GM23248 (cell line): Measurements from ENCODE around the gene SYT6. TPM values are rescaled to one million over a fixed set of nuclear protein-coding genes. Genes with fewer than 3 reads are reported as not detected.

Experiments
- DNase-seq: peaks from one replicate; pipeline ENCODE4 v3.0.0-alpha.2; 2015
- H2AFZ ChIP-seq: fragments of 200-600 bp; sonication (generic); 2 replicates; pipeline ENCODE4 v1.6.1; 2016; ENCODE audit warnings: antibody characterized with exemption
- H3F3A ChIP-seq: fragments of 200-600 bp; sonication (generic); 2 replicates; pipeline ENCODE4 v1.6.1; 2016; ENCODE audit warnings: mild to moderate bottlenecking, antibody characterized with exemption, mixed run types; ENCODE audit not compliant: insufficient read depth
- H3K27ac ChIP-seq: fragments of 200-600 bp; sonication (generic); 2 replicates; pipeline ENCODE4 v1.5.1; 2016; ENCODE audit warnings: mild to moderate bottlenecking
- H3K27me3 ChIP-seq: fragments of 200-600 bp; sonication (generic); replicated peaks from 2 replicates; pipeline ENCODE4 v1.6.1; 2016; ENCODE audit warnings: mild to moderate bottlenecking; ENCODE audit not compliant: insufficient read depth
- H3K36me3 ChIP-seq: fragments of 200-600 bp; sonication (generic); 2 replicates; pipeline ENCODE4 v1.6.1; 2016; ENCODE audit warnings: low read depth, mild to moderate bottlenecking
- H3K4me1 ChIP-seq: fragments of 200-600 bp; sonication (generic); 2 replicates; pipeline ENCODE4 v1.6.1; 2016; ENCODE audit warnings: mild to moderate bottlenecking; ENCODE audit not compliant: insufficient read depth
- H3K4me2 ChIP-seq: fragments of 200-600 bp; sonication (generic); one replicate; pipeline ENCODE4 v1.6.1; 2016; ENCODE audit warnings: mild to moderate bottlenecking; ENCODE audit not compliant: unreplicated experiment
- H3K4me3 ChIP-seq: fragments of 200-600 bp; sonication (generic); 2 replicates; pipeline ENCODE4 v1.5.1; 2016; ENCODE audit warnings: mild to moderate bottlenecking
- H3K79me2 ChIP-seq: fragments of 200-600 bp; sonication (generic); 2 replicates; pipeline ENCODE4 v1.6.1; 2016; ENCODE audit warnings: mild to moderate bottlenecking; ENCODE audit not compliant: insufficient read depth
- H3K9ac ChIP-seq: fragments of 200-600 bp; sonication (generic); 2 replicates; pipeline ENCODE4 v1.6.1; 2016; ENCODE audit warnings: mild to moderate bottlenecking
- H3K9me2 ChIP-seq: fragments of 200-600 bp; sonication (generic); 2 replicates; pipeline ENCODE4 v1.6.1; 2016; ENCODE audit warnings: mixed run types, mild to moderate bottlenecking, moderate library complexity; ENCODE audit not compliant: insufficient read depth
- H3K9me3 ChIP-seq: fragments of 200-600 bp; sonication (generic); one replicate; pipeline ENCODE4 v1.6.1; 2017; ENCODE audit warnings: low read depth
- H4K20me1 ChIP-seq: fragments of 200-600 bp; sonication (generic); 2 replicates; pipeline ENCODE4 v1.6.0; 2016; ENCODE audit not compliant: insufficient read depth
- EZH2 ChIP-seq: fragments of 200-600 bp; sonication (generic); IDR thresholded peaks from 2 replicates; pipeline ENCODE4 v1.6.1; 2018; ENCODE audit warnings: antibody characterized with exemption, mild to moderate bottlenecking; ENCODE audit not compliant: insufficient read depth, poor library complexity, severe bottlenecking
- EZH2phosphoT487 ChIP-seq: fragments of 200-600 bp; sonication (generic); IDR thresholded peaks from 2 replicates; pipeline ENCODE4 v1.6.1; 2018; ENCODE audit warnings: antibody characterized with exemption, moderate library complexity, mild to moderate bottlenecking, low read depth; ENCODE audit not compliant: insufficient read depth
- WGBS, 2 experiments: methylation state at CpG; one replicate each; pipeline ENCODE4 v1.1.6; 2015 to 2017; ENCODE audit warnings: low lambda C conversion rate in 2 of 2, low coverage in 1 of 2; ENCODE audit errors: missing lambda C conversion rate in 2 of 2; 5-methylcytosine and 5-hydroxymethylcytosine counted together
- in situ Hi-C: fragments of 300-500 bp; cut with MboI; formaldehyde crosslinking; loops from 2 replicates; pipeline ENCODE4 v1.15.0; 2020
- polyA plus RNA-seq: library from polyadenylated mRNA; unstranded; fragments of >200 nt; fragmentation: Nextera tagmentation; extraction: Ambion mirVana; gene quantifications from 2 replicates; pipeline ENCODE4 v1.2.1, GENCODE V29; 2016
- total RNA-seq: library from RNA; depleted of rRNA; stranded (reverse); fragments of >200 nt; shearing (Covaris generic); gene quantifications from 2 replicates; pipeline ENCODE4 v1.2.3, GENCODE V29; 2014

The SYT6 gene
- total and polyA plus RNA-seq, 2 experiments from 2014 or later = not detected

DNA sequence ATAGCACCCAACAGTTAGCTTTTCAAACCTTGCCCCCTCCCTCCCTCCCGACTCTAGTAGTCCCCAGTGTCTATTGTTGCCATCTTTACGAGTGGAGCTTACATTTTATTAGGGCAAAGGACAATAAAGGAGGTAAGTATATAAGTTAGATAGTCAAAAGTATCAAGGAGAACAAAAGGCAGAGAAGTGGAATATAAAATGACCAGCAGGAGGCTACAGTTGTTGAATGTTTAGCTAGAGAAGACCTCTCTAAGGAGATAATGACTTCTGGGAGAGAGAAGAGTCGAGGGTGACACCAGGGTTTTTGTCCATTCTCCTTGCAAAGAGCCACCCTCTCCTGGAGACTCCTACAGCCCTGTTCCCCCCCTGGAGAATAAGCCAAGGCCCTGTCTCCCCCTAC is 48.7 kb downstream of the SYT6 start:
- H3F3A ChIP-seq = no peaks in the 10 kb centered on the region
- H3K9ac ChIP-seq = no peak overlapping the region
- H2AFZ ChIP-seq = no peak overlapping the region
- H3K4me2 ChIP-seq = no peak overlapping the region
- H4K20me1 ChIP-seq = no peaks in the 10 kb centered on the region
- H3K4me3 ChIP-seq = no peak overlapping the region
- no peak overlapping the region for H3K27ac ChIP-seq
- TF ChIP-seq EZH2phosphoT487 (no peak), EZH2 (no peak)
- peaks cover 57% of the 10 kb centered on the region for H3K27me3 ChIP-seq
- H3K9me3 ChIP-seq = no peaks in the 10 kb centered on the region
- H3K79me2 ChIP-seq = no peaks in the 10 kb centered on the region
- in situ Hi-C loops = no loop called here
- 65 to 67% methylated on average over 3 of the region's 3 CpGs for WGBS, 2 experiments
- H3K4me1 ChIP-seq = no peaks in the 10 kb centered on the region
- H3K9me2 ChIP-seq = no peaks in the 10 kb centered on the region
- no peak for DNase-seq
- no peaks in the 10 kb centered on the region for H3K36me3 ChIP-seq

DNA sequence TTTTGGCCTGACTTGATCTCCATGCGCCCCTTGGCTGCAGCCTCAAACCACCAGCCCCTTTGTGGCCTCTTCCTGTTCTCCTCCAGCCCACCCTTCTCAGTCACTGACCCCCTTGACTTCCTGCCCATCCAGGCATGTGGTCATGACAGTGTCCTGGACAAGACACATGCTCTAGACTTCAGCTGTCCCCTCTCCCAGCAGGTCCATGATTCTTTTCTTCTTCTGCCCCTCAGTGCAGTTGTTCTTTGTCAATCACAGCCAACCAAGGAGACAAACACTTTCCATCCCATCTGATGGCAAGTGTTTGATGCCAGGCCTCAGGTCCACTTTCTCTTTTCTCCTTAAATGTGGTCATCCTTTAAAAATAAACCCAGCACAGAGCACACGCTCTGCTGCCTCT is 49.7 kb downstream of the SYT6 start:
- Histone ChIP-seq H3K9me3 (no peaks in the 10 kb centered on the region), H3K4me2 (no peak overlapping the region), H3K4me1 (no peaks in the 10 kb centered on the region), H3F3A (no peaks in the 10 kb centered on the region), H3K4me3 (no peak overlapping the region), H2AFZ (no peak overlapping the region), H3K27ac (no peak overlapping the region), H3K79me2 (no peaks in the 10 kb centered on the region), H3K27me3 (peaks cover 59% of the 10 kb centered on the region), H4K20me1 (no peaks in the 10 kb centered on the region), H3K9me2 (no peaks in the 10 kb centered on the region), H3K9ac (no peak overlapping the region), H3K36me3 (no peaks in the 10 kb centered on the region)
- in situ Hi-C loops = no loop called here
- DNase-seq = no peak
- TF ChIP-seq EZH2 = no peak
- no peak for TF ChIP-seq EZH2phosphoT487
- 62 to 65% methylated on average over 2 of the region's 2 CpGs for WGBS, 2 experiments

DNA sequence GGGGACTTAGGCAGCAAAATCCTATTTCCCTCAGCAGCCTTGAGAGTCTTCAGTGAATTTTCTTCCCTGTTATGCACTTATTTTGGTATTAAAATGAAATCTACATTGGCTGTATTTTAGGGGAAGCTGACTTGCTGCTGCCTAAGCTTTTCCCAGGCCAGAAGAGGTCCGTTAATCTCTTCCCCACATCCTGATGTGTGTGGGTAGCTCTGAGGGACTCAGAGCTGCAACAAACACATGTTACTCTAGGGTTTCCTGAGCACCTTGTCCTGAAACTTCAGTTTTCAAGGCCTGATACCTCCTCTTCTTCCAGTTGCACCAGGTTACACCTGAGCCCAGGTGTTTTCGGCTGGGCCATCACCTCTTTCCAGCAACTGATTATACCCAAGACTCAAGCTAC is 51.5 kb downstream of the SYT6 start:
- Histone ChIP-seq H3K9me3 (no peaks in the 10 kb centered on the region), H3K27me3 (peaks cover 75% of the 10 kb centered on the region), H3K9ac (no peak overlapping the region), H2AFZ (no peak overlapping the region), H3K4me2 (no peak overlapping the region), H3K4me1 (no peaks in the 10 kb centered on the region), H3K79me2 (no peaks in the 10 kb centered on the region), H3K9me2 (no peaks in the 10 kb centered on the region), H3K36me3 (no peaks in the 10 kb centered on the region), H3K4me3 (no peak overlapping the region), H4K20me1 (no peaks in the 10 kb centered on the region), H3F3A (no peaks in the 10 kb centered on the region), H3K27ac (no peak overlapping the region)
- 93 to 95% methylated on average over 2 of the region's 2 CpGs for WGBS, 2 experiments
- DNase-seq = no peak
- TF ChIP-seq EZH2phosphoT487 (no peak), EZH2 (no peak)
- in situ Hi-C loops = no loop called here

DNA sequence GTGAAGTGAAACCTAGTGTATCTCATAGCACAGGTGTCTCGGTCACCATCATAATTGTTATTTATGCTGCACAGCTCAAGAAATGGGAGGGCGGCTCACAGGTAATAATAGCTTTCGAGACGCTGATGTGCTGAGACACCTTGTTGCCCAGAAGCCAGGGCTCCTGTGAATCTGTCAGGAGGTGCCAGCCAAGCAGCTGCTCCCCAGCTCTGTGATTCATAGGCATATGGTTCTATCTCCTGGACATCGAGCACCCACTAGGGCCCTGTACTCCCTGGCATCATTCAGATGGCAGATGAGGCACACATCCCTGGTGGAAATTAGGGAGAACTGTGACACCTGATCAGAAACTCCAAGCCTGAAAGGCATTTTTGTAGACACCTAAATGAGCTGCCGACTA is 53.5 kb downstream of the SYT6 start:
- Histone ChIP-seq H3K9ac (no peak overlapping the region), H3K4me2 (no peak overlapping the region), H3K9me2 (no peaks in the 10 kb centered on the region), H3K36me3 (no peaks in the 10 kb centered on the region), H3K4me3 (no peak overlapping the region), H2AFZ (no peak overlapping the region), H3K9me3 (no peaks in the 10 kb centered on the region), H3K27ac (no peak overlapping the region), H3K79me2 (no peaks in the 10 kb centered on the region), H4K20me1 (no peaks in the 10 kb centered on the region), H3F3A (no peaks in the 10 kb centered on the region), H3K27me3 (peaks cover 71% of the 10 kb centered on the region), H3K4me1 (no peaks in the 10 kb centered on the region)
- no peak for DNase-seq
- 75 to 78% methylated on average over 6 of the region's 6 CpGs for WGBS, 2 experiments
- in situ Hi-C loops = no loop called here
- TF ChIP-seq EZH2phosphoT487 (no peak), EZH2 (no peak)

DNA sequence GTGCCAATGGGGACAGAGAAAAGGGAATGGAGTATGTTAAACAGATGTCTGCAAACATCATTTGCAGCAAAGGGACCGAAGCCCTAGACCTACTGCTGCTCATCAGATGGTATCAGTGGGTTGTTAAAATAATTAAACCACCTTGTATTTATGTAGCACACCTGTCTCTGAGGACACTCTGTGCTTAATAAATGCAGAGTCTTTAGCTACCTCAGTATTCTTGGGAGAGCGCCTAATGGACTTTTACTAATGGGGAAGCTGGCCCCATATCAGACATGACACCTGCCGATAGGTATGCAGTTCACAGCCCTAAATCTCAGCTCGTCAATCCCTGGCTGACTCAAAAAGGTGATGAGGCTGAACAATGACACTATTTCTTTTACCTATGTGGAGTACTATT is 54.4 kb downstream of the SYT6 start:
- in situ Hi-C loops = no loop called here
- H3K27ac ChIP-seq = no peak overlapping the region
- H3K4me3 ChIP-seq = no peak overlapping the region
- no peak overlapping the region for H2AFZ ChIP-seq
- H3F3A ChIP-seq = no peaks in the 10 kb centered on the region
- WGBS, 2 experiments = 48 to 61% methylated on average over 4 of the region's 4 CpGs
- H3K9ac ChIP-seq = no peak overlapping the region
- H3K9me2 ChIP-seq = no peaks in the 10 kb centered on the region
- no peak for TF ChIP-seq EZH2phosphoT487
- no peak for TF ChIP-seq EZH2
- H3K27me3 ChIP-seq = peaks cover 70% of the 10 kb centered on the region
- no peaks in the 10 kb centered on the region for H4K20me1 ChIP-seq
- no peaks in the 10 kb centered on the region for H3K79me2 ChIP-seq
- H3K36me3 ChIP-seq = no peaks in the 10 kb centered on the region
- peaks cover 4% of the 10 kb centered on the region for H3K4me1 ChIP-seq
- H3K4me2 ChIP-seq = no peak overlapping the region
- DNase-seq = no peak
- no peaks in the 10 kb centered on the region for H3K9me3 ChIP-seq
